SKM-1 (cell line): Measurements from ENCODE around the gene TRIM29.

Experiments
- DNase-seq: peaks from one replicate; lab custom pipeline; 2025; ENCODE audit not compliant: unreplicated experiment; lab: John Stamatoyannopoulos, UW

TRIM29 gene

GRCh38 chr11:120064341-120064740 lies 73.6 kb downstream of the TRIM29 start:
- DNase-seq, result no peak

GRCh38 chr11:120063686-120064340 lies 74.1 kb downstream of the TRIM29 start:
- DNase-seq, result no peak

GRCh38 chr11:120062561-120062930 lies 75.4 kb downstream of the TRIM29 start:
- DNase-seq, result no peak

GRCh38 chr11:120061761-120062560 lies 76.0 kb downstream of the TRIM29 start:
- DNase-seq, result no peak
